ENCODE results near the gene RELT.

RELT gene

GRCh38 chr11:73376803-73377629 is 817 bp downstream of the RELT start:
- peak; percentile 65 for DNase-seq

- no peak for DNase-seq
Measured at GRCh38 chr11:73379189-73379880, 3.1 kb downstream of the RELT start.

DNA sequence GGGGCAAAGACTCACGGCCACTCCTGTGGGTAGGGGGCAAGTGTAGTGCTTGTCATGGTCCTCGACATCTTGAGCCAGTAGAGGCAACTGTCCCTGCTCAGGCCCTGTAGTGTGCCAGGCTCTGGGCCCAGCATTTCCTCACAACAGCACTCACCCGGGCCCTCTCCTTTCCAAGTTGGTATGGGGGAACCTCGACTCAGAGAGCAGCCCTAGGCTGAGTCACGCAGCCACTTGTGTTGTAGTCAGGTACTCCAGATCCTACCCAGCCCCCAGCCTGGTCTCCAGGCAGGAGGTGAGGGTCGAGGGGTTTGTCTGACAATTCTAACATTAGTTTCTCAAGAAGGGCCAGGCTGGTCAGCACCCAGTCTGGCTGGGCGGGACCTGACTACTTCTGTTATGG is 4.1 kb downstream of the RELT start:
- DNase-seq: no peak

- no peak for DNase-seq
Measured at GRCh38 chr11:73380897-73381410, 4.8 kb downstream of the RELT start.

GRCh38 chr11:73381589-73381988 is 5.4 kb downstream of the RELT start:
- DNase-seq: no peak

DNA sequence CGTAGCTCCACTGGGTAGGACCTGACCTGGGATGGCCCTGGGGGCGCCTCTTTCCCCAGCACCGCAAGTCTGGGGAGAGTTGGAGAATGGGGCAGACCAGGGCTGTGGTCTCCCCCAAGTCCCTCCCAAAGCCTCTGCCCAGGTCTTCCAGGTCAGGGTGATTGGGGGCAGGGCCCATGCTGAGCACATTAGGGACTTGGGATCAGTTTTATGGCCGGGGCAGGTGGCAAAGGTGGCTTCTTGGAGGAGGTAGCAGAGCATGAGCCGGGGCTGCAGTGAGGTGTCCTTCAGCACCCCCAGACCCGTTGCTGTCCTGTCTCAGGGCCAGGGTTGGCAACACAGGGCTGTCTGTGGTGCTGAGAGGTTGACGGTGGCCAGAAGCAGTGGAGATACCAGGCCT is 6.0 kb downstream of the RELT start:
- DNase-seq: no peak

- no peak for DNase-seq
Measured at GRCh38 chr11:73382747-73383146, 6.5 kb downstream of the RELT start.

GRCh38 chr11:73383249-73384124 is 7.3 kb downstream of the RELT start:
- no peak for DNase-seq

- no peak for DNase-seq
Measured at GRCh38 chr11:73384125-73384441, 7.9 kb downstream of the RELT start.

- DNase-seq: no peak
Measured at GRCh38 chr11:73384531-73384871, 8.3 kb downstream of the RELT start.

GRCh38 chr11:73384872-73385689 is 8.9 kb downstream of the RELT start:
- DNase-seq: no peak

DNA sequence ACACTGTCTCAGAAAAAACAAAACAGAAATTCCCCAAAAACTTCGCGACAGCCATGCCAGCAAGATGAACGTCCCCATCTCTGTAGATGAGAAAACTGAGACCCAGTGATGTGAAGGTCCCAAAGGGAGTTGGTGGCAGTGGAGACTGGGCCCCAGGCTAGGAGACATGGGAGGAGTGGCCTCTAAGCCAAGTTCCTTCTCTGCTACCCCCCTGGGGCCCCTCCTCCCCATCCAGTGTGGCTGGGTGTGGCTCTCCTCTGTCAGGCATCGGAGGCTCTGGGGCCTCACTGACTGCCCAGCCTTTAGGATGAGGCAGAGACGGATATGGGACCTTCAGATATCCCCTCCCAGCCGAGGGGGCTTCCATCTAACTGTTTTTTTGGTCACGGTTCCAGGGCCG is 9.8 kb downstream of the RELT start:
- DNase-seq: no peak

- DNase-seq: no peak
Measured at GRCh38 chr11:73386546-73386945, 10.3 kb downstream of the RELT start.

DNA sequence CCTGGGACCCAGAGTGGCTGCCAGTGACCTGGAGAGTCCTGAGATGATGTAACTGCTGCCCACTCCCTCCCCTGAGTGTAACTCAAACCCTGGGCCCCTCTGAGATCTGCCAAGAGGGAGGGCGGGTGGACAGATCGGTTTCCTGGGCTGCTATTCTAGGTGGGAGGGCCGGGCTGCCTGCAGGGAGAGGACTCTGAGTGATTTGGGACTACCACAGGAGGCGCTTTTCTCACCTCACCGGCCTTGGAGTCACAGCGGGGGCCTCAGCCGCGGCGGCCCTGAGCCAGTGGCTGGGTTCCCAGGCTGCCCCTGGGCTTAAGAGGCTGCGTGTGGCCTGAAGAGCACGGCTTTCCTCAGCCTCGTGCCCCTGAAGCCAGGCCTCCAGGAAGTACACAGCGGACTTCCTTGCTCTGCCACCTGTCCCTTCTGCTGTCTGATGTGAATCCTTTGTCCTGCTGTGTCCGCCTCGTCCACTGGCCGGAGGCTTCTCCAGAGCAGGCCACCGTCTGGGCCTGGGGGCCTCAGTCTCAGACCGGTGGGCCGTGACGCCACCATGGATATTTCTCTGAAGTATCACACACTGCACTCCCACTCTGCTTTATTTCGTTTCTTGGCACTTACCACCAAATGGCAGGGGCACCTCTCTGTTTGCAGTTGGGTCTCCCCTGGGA is 11.5 kb downstream of the RELT start:
- no peak for DNase-seq

DNA sequence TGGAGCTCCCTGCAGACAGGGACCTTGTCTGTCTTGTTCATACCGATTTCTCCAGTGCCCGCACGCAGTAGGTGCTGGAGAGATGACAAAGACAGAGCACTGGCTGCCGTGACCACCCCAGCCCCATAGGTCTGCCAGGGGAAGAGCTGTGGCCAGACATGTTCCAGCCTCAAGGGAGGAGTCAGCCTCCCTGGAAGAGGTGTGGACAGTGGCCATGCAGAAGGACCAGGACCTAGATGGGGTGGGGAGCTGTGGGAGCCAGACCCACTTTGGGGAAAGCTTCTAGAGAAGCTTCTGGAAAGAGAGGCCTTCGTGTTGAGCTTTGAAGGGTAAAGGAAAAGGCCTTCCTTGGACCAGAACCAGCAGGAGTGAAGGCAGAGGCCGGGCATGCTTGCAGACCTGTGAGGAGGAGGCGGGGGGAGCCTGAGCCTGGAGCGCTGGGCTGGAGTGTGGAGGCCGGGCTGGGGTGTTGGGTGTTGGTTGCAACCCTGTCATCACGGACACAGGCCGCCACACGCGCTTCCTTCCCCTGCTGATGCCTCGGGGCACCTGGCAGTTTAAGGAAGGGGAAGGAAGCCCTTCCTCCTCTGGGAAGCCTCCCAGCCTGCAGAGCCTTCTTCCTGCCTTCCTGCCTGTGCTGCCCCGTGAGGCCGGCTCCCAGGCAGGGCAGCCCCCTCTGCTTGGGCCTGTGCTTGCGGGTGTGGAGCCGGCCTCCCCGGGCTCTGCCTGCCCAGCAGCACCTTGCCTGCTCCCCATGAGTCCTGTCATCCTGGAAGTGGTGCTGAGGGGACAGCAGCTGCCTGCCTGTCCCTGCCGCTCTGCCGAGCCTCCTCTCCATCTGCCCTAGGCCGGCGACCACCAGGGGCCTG is 12.3 kb downstream of the RELT start:
- no peak for DNase-seq

- DNase-seq: no peak
Measured at GRCh38 chr11:73389134-73389525, 12.9 kb downstream of the RELT start.

GRCh38 chr11:73389916-73390315 is 13.7 kb downstream of the RELT start:
- no peak for DNase-seq

DNA sequence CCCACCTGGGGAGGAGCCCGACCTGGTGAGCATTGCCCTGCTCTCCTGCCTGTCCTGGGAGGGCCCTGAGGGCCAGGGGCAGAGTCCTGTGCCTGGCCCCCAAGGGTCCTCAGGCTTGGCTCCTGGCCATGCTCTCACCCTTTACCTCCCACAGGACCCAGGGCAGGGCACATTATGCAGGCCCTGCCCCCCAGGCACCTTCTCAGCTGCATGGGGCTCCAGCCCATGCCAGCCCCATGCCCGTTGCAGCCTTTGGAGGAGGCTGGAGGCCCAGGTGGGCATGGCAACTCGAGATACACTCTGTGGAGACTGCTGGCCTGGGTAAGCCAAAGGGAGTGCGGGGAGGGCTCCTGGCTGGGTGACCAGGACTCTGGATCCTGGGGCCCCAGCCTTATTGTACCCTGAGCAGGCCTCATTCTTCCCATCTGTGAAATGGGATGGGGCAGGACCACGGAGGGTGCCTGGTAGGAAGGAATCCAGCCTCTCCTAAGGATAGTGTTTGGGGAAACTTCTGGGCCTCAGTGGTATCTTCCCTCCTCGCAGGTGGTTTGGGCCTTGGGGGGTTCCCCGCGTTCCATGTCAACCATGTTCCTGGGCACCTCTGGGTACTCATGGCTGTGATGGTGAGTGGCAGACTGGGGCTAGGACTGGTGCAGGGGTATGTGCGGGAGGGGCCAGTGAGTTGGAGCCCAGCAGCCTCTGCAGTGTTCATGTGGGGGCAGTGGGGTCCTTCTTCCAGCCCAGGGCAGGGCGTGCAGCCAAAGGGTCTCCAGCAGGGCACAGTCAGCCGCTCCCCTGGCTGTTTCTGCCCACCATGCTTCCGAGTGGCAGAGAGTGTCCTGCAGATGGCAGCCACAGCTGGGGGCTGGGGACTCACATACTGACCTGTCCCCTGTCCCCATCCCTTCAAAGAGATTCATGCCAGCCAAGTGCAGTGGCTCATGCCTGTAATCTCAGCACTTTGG is 14.7 kb downstream of the RELT start:
- no peak for DNase-seq

GRCh38 chr11:73391665-73392064 is 15.5 kb downstream of the RELT start:
- DNase-seq: no peak

Measured in stimulated activated CD4-positive, alpha-beta T cell treated with anti-CD3 and anti-CD28 coated beads, Interleukin-4, amount 100 ng/mL, for 24 hours (primary cell).